GM23338 (cell line): Measurements from ENCODE around the gene ATCAY. TPM values are rescaled to one million over a fixed set of nuclear protein-coding genes. Genes with fewer than 3 reads are reported as not detected.
"Not testable (repeated sequence)": the region's sequence is repeated elsewhere in the genome, so short reads cannot be mapped to it uniquely, and the experiment has no call there.

Experiments
- ATAC-seq: fragments of 200-7000 bp; cut with Tn5 transposase; 3 replicates; pipeline ENCODE4 v1.9.1; 2020
- DNase-seq: peaks from one replicate; pipeline ENCODE4 v3.0.0-alpha.2; 2015; ENCODE audit warnings: low spot score
- H2AFZ ChIP-seq: fragments of 200-600 bp; sonication (generic); 2 replicates; pipeline ENCODE4 v1.8.0; 2016; ENCODE audit warnings: antibody characterized with exemption, mild to moderate bottlenecking, moderate library complexity
- H3F3A ChIP-seq: fragments of 200-600 bp; sonication (generic); replicated peaks from 2 replicates; pipeline ENCODE4 v1.8.0; 2017; ENCODE audit warnings: antibody characterized with exemption, mixed run types, low read depth
- H3K27ac ChIP-seq: fragments of 200-600 bp; sonication (generic); 2 replicates; pipeline ENCODE4 v1.6.1; 2016; ENCODE audit warnings: low read depth
- H3K27me3 ChIP-seq: fragments of 200-600 bp; sonication (generic); 2 replicates; pipeline ENCODE4 v1.8.0; 2016; ENCODE audit warnings: mild to moderate bottlenecking, mixed run types, moderate library complexity; ENCODE audit not compliant: insufficient read depth
- H3K36me3 ChIP-seq: fragments of 200-600 bp; sonication (generic); 2 replicates; pipeline ENCODE4 v1.8.0; 2016; ENCODE audit warnings: mild to moderate bottlenecking; ENCODE audit not compliant: insufficient read depth
- H3K4me1 ChIP-seq: fragments of 200-600 bp; sonication (generic); 2 replicates; pipeline ENCODE4 v1.8.0; 2016; ENCODE audit warnings: mild to moderate bottlenecking, moderate library complexity; ENCODE audit not compliant: insufficient read depth
- H3K4me2 ChIP-seq: fragments of 200-600 bp; sonication (generic); 2 replicates; pipeline ENCODE4 v1.7.1; 2017; ENCODE audit warnings: mixed run types
- H3K4me3 ChIP-seq: fragments of 200-600 bp; sonication (generic); 2 replicates; pipeline ENCODE4 v1.6.1; 2016; ENCODE audit warnings: mixed run types
- H3K79me2 ChIP-seq: fragments of 200-600 bp; sonication (generic); replicated peaks from 2 replicates; pipeline ENCODE4 v1.8.0; 2017; ENCODE audit warnings: mild to moderate bottlenecking; ENCODE audit not compliant: insufficient read depth
- H3K9me2 ChIP-seq: fragments of 200-600 bp; sonication (generic); 2 replicates; pipeline ENCODE4 v1.8.0; 2017; ENCODE audit not compliant: insufficient read depth
- H4K20me1 ChIP-seq: fragments of 200-600 bp; sonication (generic); replicated peaks from 2 replicates; pipeline ENCODE4 v1.8.0; 2017; ENCODE audit warnings: mild to moderate bottlenecking; ENCODE audit not compliant: insufficient read depth
- H3K27ac Mint-ChIP-seq: 2 replicates; pipeline ENCODE4 v1.8.0; 2020; ENCODE audit warnings: inconsistent platforms, mild to moderate bottlenecking, moderate library complexity, mixed read lengths
- H3K27me3 Mint-ChIP-seq: 3 replicates; pipeline ENCODE4 v1.8.0; 2022; ENCODE audit warnings: low read depth, mild to moderate bottlenecking, moderate library complexity, mixed read lengths, inconsistent platforms; ENCODE audit not compliant: insufficient read depth, poor library complexity
- H3K36me3 Mint-ChIP-seq: 3 replicates; pipeline ENCODE4 v1.8.0; 2021; ENCODE audit warnings: low read depth, mild to moderate bottlenecking, inconsistent platforms, moderate library complexity, mixed read lengths
- H3K4me1 Mint-ChIP-seq: 3 replicates; pipeline ENCODE4 v1.8.0; 2020; ENCODE audit warnings: mild to moderate bottlenecking, inconsistent platforms, mixed read lengths
- H3K4me3 Mint-ChIP-seq: 3 replicates; pipeline ENCODE4 v1.8.0; 2021; ENCODE audit warnings: moderate library complexity, mild to moderate bottlenecking, inconsistent platforms, mixed read lengths
- H3K9me3 Mint-ChIP-seq: 3 replicates; pipeline ENCODE4 v1.8.0; 2020; ENCODE audit warnings: moderate library complexity, mild to moderate bottlenecking, inconsistent platforms, mixed read lengths
- CREB1 ChIP-seq: fragments of 250-450 bp; sonication (Bioruptor Pico); IDR thresholded peaks from 2 replicates; pipeline ENCODE4 v1.5.0; 2020; ENCODE audit warnings: low read depth, mild to moderate bottlenecking, moderate library complexity
- EZH2 ChIP-seq: fragments of 200-600 bp; sonication (generic); IDR thresholded peaks from one replicate; pipeline ENCODE4 v1.8.0; 2017; ENCODE audit warnings: antibody characterized with exemption, mild to moderate bottlenecking, low read depth; ENCODE audit not compliant: unreplicated experiment
- EZH2phosphoT487 ChIP-seq: fragments of 200-600 bp; sonication (generic); IDR thresholded peaks from one replicate; pipeline ENCODE4 v1.8.1; 2018; ENCODE audit warnings: antibody characterized with exemption; ENCODE audit not compliant: unreplicated experiment
- JUNB ChIP-seq: IDR thresholded peaks from one replicate; pipeline ENCODE4 v1.6.1; 2016; ENCODE audit warnings: antibody characterized with exemption; ENCODE audit not compliant: unreplicated experiment
- NANOG ChIP-seq: IDR thresholded peaks from 2 replicates; pipeline ENCODE4 v1.6.1; 2016; ENCODE audit warnings: antibody characterized with exemption, borderline replicate concordance
- REST ChIP-seq: IDR thresholded peaks from one replicate; pipeline ENCODE4 v1.6.1; 2018; ENCODE audit warnings: antibody characterized with exemption; ENCODE audit not compliant: unreplicated experiment
- STAT1 ChIP-seq: IDR thresholded peaks from one replicate; pipeline ENCODE4 v1.6.1; 2016; ENCODE audit warnings: antibody characterized with exemption; ENCODE audit not compliant: unreplicated experiment
- ZNF462 ChIP-seq: fragments of 250-450 bp; sonication (Bioruptor Pico); IDR thresholded peaks from 2 replicates; pipeline ENCODE4 v1.5.0; 2020; ENCODE audit warnings: mild to moderate bottlenecking, moderate library complexity
- polyA plus RNA-seq: library from polyadenylated mRNA; unstranded; fragments of >200 nt; fragmentation: Nextera tagmentation; extraction: Ambion mirVana; gene quantifications from 2 replicates; pipeline ENCODE4 v1.2.1, GENCODE V29; 2016
- total RNA-seq: library from RNA; depleted of rRNA; stranded (reverse); fragments of >200 nt; shearing (Covaris generic); gene quantifications from 2 replicates; pipeline ENCODE4 v1.2.3, GENCODE V29; 2014

Gene ATCAY
- total and polyA plus RNA-seq, 2 experiments from 2014 or later = 16.9 to 45.7 TPM

GRCh38 chr19:3893509-3894179 is 13.2 kb downstream of the ATCAY start (continued):
- no peak for TF ChIP-seq ZNF462 (CRISPR knock-in tag)

- not testable (repeated sequence) for H3F3A ChIP-seq, H2AFZ ChIP-seq, H3K27ac ChIP-seq, H4K20me1 ChIP-seq, H3K9me2 ChIP-seq, H3K4me3 Mint-ChIP-seq, H3K9me3 Mint-ChIP-seq, H3K4me2 ChIP-seq, H3K27ac Mint-ChIP-seq, H3K27me3 ChIP-seq, ATAC-seq, H3K79me2 ChIP-seq, DNase-seq, H3K4me3 ChIP-seq, H3K27me3 Mint-ChIP-seq, H3K4me1 Mint-ChIP-seq, H3K4me1 ChIP-seq
- H3K36me3 ChIP-seq = peaks cover 11% of the 10 kb centered on the region
- peaks cover 20% of the 10 kb centered on the region for H3K36me3 Mint-ChIP-seq
Observed at GRCh38 chr19:3894959-3895358, 14.5 kb downstream of the ATCAY start.

- Mint-ChIP-seq H3K9me3 (peaks cover 9% of the 10 kb centered on the region), H3K27ac (no peak overlapping the region), H3K4me1 (no peaks in the 10 kb centered on the region), H3K4me3 (no peak overlapping the region), H3K27me3 (peaks cover 2% of the 10 kb centered on the region), H3K36me3 (peaks cover 20% of the 10 kb centered on the region)
- Histone ChIP-seq H3K79me2 (no peaks in the 10 kb centered on the region), H2AFZ (no peak overlapping the region), H3K27me3 (no peaks in the 10 kb centered on the region), H3K4me2 (no peak overlapping the region), H4K20me1 (0 out of 2 replicates have a peak, but pooled peaks cover 3% of the 10 kb centered on the region), H3K4me1 (no peaks in the 10 kb centered on the region), H3K4me3 (no peak overlapping the region), H3F3A (no peaks in the 10 kb centered on the region), H3K9me2 (no peaks in the 10 kb centered on the region), H3K36me3 (peaks cover 11% of the 10 kb centered on the region), H3K27ac (no peak overlapping the region)
- no peak for ATAC-seq
- TF ChIP-seq EZH2phosphoT487 (no peak), JUNB (no peak), STAT1 (no peak), EZH2 (no peak), CREB1 (CRISPR knock-in tag) (no peak), REST (no peak), NANOG (no peak)
- no peak for DNase-seq
Observed at GRCh38 chr19:3895788-3896187, 15.3 kb downstream of the ATCAY start.
